GM18502 (cell line): ENCODE results near the gene ACAP2.
"Not testable (repeated sequence)": the region's sequence is repeated elsewhere in the genome, so short reads cannot be mapped to it uniquely, and the experiment has no call there.

ENCODE experiments used
- ATAC-seq: cut with Tn5 transposase; IDR thresholded peaks from one replicate; pipeline ENCODE4 v1.9.1; 2021; ENCODE audit warnings: mild to moderate bottlenecking; ENCODE audit not compliant: unreplicated experiment, poor library complexity

ACAP2 gene

GRCh38 chr3:195249858-195250464 lies 192.9 kb downstream of the ACAP2 start:
- ATAC-seq: no peak

- ATAC-seq: no peak
Observed at GRCh38 chr3:195249057-195249770, 193.6 kb downstream of the ACAP2 start.

GRCh38 chr3:195248281-195248680 lies 194.5 kb downstream of the ACAP2 start:
- ATAC-seq: no peak

GRCh38 chr3:195247863-195248189 lies 195.0 kb downstream of the ACAP2 start:
- ATAC-seq: no peak

GRCh38 chr3:195247086-195247862 lies 195.5 kb downstream of the ACAP2 start:
- ATAC-seq: no peak

GRCh38 chr3:195246581-195246995 lies 196.2 kb downstream of the ACAP2 start:
- ATAC-seq: no peak

- no peak for ATAC-seq
Observed at GRCh38 chr3:195245531-195245951, 197.3 kb downstream of the ACAP2 start.

GRCh38 chr3:195241592-195242355 lies 201.0 kb downstream of the ACAP2 start:
- ATAC-seq: no peak

GRCh38 chr3:195240939-195241338 lies 201.9 kb downstream of the ACAP2 start:
- ATAC-seq: no peak

- no peak for ATAC-seq
Observed at GRCh38 chr3:195240171-195240701, 202.6 kb downstream of the ACAP2 start.

- ATAC-seq: no peak
Observed at GRCh38 chr3:195239121-195239520, 203.7 kb downstream of the ACAP2 start.

- ATAC-seq: no peak
Observed at GRCh38 chr3:195238586-195239118, 204.2 kb downstream of the ACAP2 start.

GRCh38 chr3:195238081-195238571 lies 204.7 kb downstream of the ACAP2 start:
- ATAC-seq: no peak

- no peak for ATAC-seq
Observed at GRCh38 chr3:195236801-195237570, 205.8 kb downstream of the ACAP2 start.

- no peak for ATAC-seq
Observed at GRCh38 chr3:195236076-195236798, 206.6 kb downstream of the ACAP2 start.

GRCh38 chr3:195230244-195230643 lies 212.6 kb downstream of the ACAP2 start:
- no peak for ATAC-seq

- ATAC-seq: not testable (repeated sequence)
Observed at GRCh38 chr3:195228886-195229285, 213.9 kb downstream of the ACAP2 start.

- ATAC-seq: no peak
Observed at GRCh38 chr3:195227871-195228270, 214.9 kb downstream of the ACAP2 start.
